Thyroid gland (tissue), 4 donors: Measurements from ENCODE around the gene GRIK5. TPM values are rescaled to one million over a fixed set of nuclear protein-coding genes. Genes with fewer than 3 reads are reported as not detected.

Source experiments
- DNase-seq, 2 donors: peaks; one replicate each; pipeline ENCODE4 v3.0.0-alpha.2; 2019
- H3K27ac ChIP-seq, 3 donors: fragments of 200-600 bp; sonication (generic); 1 replicate in 2 of 3; 2 replicates in 1 of 3; pipeline ENCODE4 v1.5.1; 2016 to 2019; ENCODE audit warnings: mild to moderate bottlenecking in 1 of 3, moderate library complexity in 1 of 3
- H3K27me3 ChIP-seq: fragments of 200-600 bp; sonication (generic); one replicate; pipeline ENCODE4 v1.5.1; 2019
- H3K36me3 ChIP-seq, 2 donors: fragments of 200-600 bp; sonication (generic); one replicate each; pipeline ENCODE4 v1.5.1; 2016 to 2019
- H3K4me1 ChIP-seq, 2 donors: fragments of 200-600 bp; sonication (generic); one replicate each; pipeline ENCODE4 v1.5.1; 2017 to 2019
- H3K4me3 ChIP-seq, 3 donors: fragments of 200-600 bp; sonication (generic); replicated peaks in 1 of 3; 1 replicate in 2 of 3; 2 replicates in 1 of 3; pipeline ENCODE4 v1.5.1; 2016; ENCODE audit warnings: mild to moderate bottlenecking in 1 of 3
- H3K9me3 ChIP-seq: fragments of 200-600 bp; sonication (generic); one replicate; pipeline ENCODE4 v1.5.1; 2017
- POLR2A ChIP-seq, 2 donors: fragments of 450-650 bp; IDR thresholded peaks; one replicate each; pipeline ENCODE4 v1.6.1; 2017; ENCODE audit warnings: antibody characterized with exemption in 2 of 2, mild to moderate bottlenecking in 2 of 2, moderate library complexity in 1 of 2
- WGBS, 2 donors: methylation state at CpG; one replicate each; pipeline ENCODE4 v1.1.5; 2017; 5-methylcytosine and 5-hydroxymethylcytosine counted together
- intact Hi-C: fragments of 100-400 bp; cut with DNase I; formaldehyde crosslinking; loops from one replicate; pipeline ENCODE4 v1.15.1; 2023
- total RNA-seq, 4 donors: library from RNA; depleted of rRNA; stranded (reverse); fragments of >200 nt; gene quantifications; one replicate each; pipeline ENCODE4 v1.2.3, GENCODE V29; 2016
- TF ChIP-seq, protein P1 (sequence below), 6 experiments: fragments of 200-600 bp in 3 of 6; fragments of 450-650 bp in 3 of 6; sonication (generic) in 3 of 6; IDR thresholded peaks; one replicate each; pipeline ENCODE4 v1.5.1; 2016 to 2019; ENCODE audit warnings: antibody characterized with exemption in 6 of 6, mild to moderate bottlenecking in 2 of 6, inconsistent platforms in 1 of 6, moderate library complexity in 1 of 6

GRIK5 gene
- total RNA-seq, 4 donors from 2014 or later, result 12.0 to 24.2 (median 20.1) TPM

DNA sequence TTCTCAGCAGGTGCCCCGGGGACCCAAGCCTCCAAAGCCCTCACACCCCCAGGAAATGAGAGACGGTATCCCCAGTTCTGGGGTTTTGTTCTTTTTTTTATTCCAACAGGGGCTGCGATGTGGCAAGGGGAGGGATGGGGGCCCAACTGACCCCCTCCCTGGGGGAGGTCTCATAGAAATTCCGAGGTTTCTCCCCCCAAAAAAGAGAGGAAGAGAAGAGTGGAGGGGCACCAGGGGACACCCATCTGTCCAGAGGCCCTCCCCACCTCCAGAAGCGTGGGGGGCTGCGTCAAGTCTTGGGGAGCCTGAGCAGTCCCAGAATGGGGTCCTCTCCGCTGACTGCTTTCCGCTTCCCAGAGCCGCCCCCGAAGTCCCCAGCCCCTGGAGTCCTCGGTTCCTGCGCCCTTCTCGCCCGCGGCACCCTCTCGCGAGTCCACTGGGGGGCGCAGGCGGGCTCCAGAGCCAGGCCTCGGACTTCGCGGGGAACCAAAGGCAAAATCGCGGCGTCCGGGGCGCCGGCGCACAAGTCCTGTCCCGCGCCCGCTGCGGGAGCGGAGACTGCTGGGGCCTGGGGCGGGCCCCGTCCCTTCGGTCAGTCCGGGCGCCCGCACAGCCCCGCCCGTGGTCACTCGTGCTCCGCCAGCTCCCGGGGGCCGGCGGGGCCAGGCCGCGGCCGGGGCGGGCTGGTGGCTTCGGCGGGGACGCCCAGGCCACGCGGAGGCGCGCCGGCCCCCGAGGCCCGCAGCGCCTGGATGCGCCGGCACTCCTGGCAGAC is 71.6 kb downstream of the GRIK5 start:
- Histone ChIP-seq H3K36me3 (no peaks in the 10 kb centered on the region), H3K27me3 (peaks cover 11% of the 10 kb centered on the region), H3K27ac (no peak overlapping the region), H3K4me1 (peaks cover 0 to 12% of the 10 kb centered on the region in 2 donors), H3K4me3 (no peak overlapping the region), H3K9me3 (no peaks in the 10 kb centered on the region)
- WGBS, 2 donors, result 2 to 19% methylated on average over 5 to 19 of the region's 64 CpGs
- intact Hi-C loops, result no loop called here
- DNase-seq, result peak; percentile 8 to 34
- TF ChIP-seq, protein P1, sequence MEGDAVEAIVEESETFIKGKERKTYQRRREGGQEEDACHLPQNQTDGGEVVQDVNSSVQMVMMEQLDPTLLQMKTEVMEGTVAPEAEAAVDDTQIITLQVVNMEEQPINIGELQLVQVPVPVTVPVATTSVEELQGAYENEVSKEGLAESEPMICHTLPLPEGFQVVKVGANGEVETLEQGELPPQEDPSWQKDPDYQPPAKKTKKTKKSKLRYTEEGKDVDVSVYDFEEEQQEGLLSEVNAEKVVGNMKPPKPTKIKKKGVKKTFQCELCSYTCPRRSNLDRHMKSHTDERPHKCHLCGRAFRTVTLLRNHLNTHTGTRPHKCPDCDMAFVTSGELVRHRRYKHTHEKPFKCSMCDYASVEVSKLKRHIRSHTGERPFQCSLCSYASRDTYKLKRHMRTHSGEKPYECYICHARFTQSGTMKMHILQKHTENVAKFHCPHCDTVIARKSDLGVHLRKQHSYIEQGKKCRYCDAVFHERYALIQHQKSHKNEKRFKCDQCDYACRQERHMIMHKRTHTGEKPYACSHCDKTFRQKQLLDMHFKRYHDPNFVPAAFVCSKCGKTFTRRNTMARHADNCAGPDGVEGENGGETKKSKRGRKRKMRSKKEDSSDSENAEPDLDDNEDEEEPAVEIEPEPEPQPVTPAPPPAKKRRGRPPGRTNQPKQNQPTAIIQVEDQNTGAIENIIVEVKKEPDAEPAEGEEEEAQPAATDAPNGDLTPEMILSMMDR (IDR thresholded peaks at IDR 0.05), result peak in 3 of 6 experiments; percentile 20 to 57 (median 30)
- TF ChIP-seq POLR2A (IDR thresholded peaks at IDR 0.05), result no peak

DNA sequence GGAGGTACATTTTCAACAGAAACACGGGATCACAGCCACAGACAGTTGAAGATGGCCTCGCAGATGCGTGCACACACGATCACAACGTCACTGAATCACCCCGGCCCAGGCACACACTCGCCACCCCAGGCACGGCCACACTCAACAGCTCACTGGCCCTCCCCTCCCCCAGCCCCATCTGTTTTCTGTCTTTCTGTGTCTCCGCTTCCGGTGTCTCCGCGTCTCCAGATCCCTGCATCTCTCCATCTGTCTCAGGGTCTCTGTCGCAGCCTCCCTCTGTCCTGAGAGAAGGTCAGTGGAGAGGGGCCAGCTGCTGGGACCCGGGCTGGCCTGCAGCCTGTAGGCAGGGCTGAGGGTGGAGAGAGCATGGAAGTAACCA is 72.2 kb downstream of the GRIK5 start:
- Histone ChIP-seq H3K4me3 (no peak overlapping the region), H3K36me3 (no peaks in the 10 kb centered on the region), H3K27ac (no peak overlapping the region), H3K9me3 (no peaks in the 10 kb centered on the region), H3K4me1 (peaks cover 0 to 12% of the 10 kb centered on the region in 2 donors), H3K27me3 (peaks cover 14% of the 10 kb centered on the region)
- intact Hi-C loops, result no loop called here
- DNase-seq, result no peak
- 4 to 5% methylated on average over 10 to 14 of the region's 14 CpGs for WGBS, 2 donors
- TF ChIP-seq POLR2A (IDR thresholded peaks at IDR 0.05), result no peak
- TF ChIP-seq, protein P1 (IDR thresholded peaks at IDR 0.05), result no peak

DNA sequence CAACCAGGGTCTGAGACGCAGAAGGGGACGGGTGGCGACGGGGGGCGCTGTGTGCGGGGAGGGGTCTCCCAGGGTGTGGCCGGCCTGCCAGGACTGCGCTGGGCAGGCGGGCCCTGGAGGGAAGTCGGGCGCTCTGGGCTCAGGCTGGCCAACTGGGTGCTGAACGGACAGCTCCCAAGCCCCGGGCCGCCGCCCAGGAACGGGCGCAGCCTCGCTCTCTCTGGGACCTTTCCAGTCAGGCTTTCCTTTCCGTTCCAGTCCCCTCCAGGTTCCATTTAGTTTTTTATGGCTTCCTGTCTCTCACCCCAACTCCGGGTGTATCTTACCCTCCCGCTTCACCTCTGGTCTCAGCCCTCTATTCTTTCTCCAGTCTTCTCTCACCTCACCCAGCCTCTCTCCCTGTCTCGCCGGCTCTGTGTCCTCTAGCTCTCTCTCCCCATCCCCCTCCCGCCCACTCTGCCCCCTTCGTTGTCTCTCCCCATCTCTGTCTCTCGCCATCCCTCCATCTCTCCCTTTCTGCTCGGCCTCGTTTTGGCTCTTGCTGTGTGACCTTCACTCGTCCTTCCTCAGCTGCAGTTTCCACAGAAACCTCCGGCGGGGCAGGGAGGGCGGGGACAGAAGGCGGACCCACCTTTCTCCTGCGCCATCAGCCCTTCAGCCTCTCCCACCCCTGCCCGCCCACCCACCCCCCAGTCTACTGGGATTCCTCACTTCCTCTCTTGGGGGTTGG is 72.7 kb downstream of the GRIK5 start:
- Histone ChIP-seq H3K4me1 (peaks cover 0 to 12% of the 10 kb centered on the region in 2 donors), H3K36me3 (no peaks in the 10 kb centered on the region), H3K27ac (no peak overlapping the region), H3K27me3 (peaks cover 14% of the 10 kb centered on the region), H3K4me3 (no peak overlapping the region), H3K9me3 (no peaks in the 10 kb centered on the region)
- intact Hi-C loops, result no loop called here
- DNase-seq, result peak; percentile 38 to 56
- TF ChIP-seq, protein P1 (IDR thresholded peaks at IDR 0.05), result no peak
- no peak for TF ChIP-seq POLR2A (IDR thresholded peaks at IDR 0.05)
- 2 to 3% methylated on average over 35 of the region's 35 CpGs for WGBS, 2 donors

DNA sequence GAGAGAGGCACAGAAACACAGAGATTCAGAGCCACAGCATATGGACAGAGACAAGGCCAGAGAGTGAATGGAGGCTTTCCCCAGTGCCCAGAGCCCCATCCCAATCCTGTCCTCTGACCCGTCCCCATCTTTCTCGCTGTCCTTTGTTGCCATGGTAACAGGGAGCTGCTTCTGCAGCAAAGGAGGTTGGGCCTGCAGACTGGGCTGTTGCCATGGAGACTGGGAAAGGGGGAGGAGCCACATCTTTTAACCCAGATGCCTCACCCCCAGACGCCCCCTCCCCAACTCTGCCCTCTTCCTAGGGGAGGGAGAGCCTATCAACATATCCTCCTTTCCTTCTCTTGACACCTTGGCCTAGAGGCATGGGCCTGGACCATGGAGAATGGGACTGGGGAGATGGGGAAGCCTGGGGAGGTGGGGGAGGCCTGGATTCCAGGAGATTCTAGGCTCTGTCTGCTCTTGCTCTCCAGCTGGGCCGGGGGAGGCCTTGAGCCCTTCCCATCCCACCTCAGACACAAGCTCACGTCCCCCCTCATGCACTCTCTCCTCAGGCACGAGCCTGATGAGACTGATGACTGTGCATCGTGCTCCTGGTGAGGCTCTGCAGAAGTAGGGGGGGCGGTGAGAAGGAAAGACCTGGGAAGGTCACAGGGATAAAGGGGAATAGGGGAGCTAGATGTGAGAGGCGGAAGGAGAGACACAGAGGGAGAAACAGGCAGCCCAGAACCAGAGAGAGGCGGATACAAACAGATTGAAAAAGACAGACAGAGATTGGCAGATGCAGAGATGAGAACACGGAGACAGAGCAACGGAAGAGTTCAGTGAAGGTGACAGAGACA is 73.8 kb downstream of the GRIK5 start:
- Histone ChIP-seq H3K4me3 (no peak overlapping the region), H3K27ac (no peak overlapping the region), H3K36me3 (no peaks in the 10 kb centered on the region), H3K9me3 (no peaks in the 10 kb centered on the region), H3K27me3 (peaks cover 14% of the 10 kb centered on the region), H3K4me1 (peaks cover 0 to 12% of the 10 kb centered on the region in 2 donors)
- no peak for DNase-seq
- no peak for TF ChIP-seq POLR2A (IDR thresholded peaks at IDR 0.05)
- TF ChIP-seq, protein P1 (IDR thresholded peaks at IDR 0.05), result no peak
- 31 to 38% methylated on average over 11 to 12 of the region's 12 CpGs for WGBS, 2 donors
- intact Hi-C loops, result no loop called here
